ENCODE data around the gene VRTN.
A peak's percentile ranks its signal among the peaks of the same experiment; 100 is the strongest.

The VRTN gene

DNA sequence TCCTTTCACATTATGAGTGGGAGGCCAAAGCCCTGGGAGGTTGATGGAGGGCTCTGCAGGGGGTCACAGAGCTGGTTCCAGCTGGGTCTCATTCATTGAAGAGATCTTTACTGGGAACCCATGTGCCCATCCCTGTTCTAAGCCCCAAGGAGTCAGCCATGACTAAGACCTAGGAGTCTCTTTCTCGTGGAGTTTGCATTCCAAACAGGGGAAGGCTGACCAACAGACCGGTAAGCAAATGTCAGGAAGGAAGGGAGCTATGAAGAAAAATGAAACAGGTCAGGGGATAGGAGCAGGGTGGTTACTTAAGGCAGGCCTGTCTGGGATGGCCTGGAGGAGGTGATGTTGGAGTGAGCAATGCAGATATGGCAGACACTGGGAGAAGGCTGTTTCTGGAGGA lies 46.3 kb downstream of the VRTN start:
- no peak overlapping the region for H3K4me3 ChIP-seq (ENCODE audit: low read depth, low read length)
- TF ChIP-seq, protein P1, sequence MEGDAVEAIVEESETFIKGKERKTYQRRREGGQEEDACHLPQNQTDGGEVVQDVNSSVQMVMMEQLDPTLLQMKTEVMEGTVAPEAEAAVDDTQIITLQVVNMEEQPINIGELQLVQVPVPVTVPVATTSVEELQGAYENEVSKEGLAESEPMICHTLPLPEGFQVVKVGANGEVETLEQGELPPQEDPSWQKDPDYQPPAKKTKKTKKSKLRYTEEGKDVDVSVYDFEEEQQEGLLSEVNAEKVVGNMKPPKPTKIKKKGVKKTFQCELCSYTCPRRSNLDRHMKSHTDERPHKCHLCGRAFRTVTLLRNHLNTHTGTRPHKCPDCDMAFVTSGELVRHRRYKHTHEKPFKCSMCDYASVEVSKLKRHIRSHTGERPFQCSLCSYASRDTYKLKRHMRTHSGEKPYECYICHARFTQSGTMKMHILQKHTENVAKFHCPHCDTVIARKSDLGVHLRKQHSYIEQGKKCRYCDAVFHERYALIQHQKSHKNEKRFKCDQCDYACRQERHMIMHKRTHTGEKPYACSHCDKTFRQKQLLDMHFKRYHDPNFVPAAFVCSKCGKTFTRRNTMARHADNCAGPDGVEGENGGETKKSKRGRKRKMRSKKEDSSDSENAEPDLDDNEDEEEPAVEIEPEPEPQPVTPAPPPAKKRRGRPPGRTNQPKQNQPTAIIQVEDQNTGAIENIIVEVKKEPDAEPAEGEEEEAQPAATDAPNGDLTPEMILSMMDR (IDR thresholded peaks at IDR 0.05; ENCODE audit: insufficient read depth, low read depth, low read length, missing control alignments), result no peak
- no peak for DNase-seq (ENCODE audit: low read depth)

GRCh38 chr14:74395094-74395493 lies 46.8 kb downstream of the VRTN start:
- DNase-seq (ENCODE audit: low read depth), result no peak
- H3K4me3 ChIP-seq (ENCODE audit: low read depth, low read length), result no peak overlapping the region
- TF ChIP-seq, protein P1 (IDR thresholded peaks at IDR 0.05; ENCODE audit: insufficient read depth, low read depth, low read length, missing control alignments), result no peak

DNA sequence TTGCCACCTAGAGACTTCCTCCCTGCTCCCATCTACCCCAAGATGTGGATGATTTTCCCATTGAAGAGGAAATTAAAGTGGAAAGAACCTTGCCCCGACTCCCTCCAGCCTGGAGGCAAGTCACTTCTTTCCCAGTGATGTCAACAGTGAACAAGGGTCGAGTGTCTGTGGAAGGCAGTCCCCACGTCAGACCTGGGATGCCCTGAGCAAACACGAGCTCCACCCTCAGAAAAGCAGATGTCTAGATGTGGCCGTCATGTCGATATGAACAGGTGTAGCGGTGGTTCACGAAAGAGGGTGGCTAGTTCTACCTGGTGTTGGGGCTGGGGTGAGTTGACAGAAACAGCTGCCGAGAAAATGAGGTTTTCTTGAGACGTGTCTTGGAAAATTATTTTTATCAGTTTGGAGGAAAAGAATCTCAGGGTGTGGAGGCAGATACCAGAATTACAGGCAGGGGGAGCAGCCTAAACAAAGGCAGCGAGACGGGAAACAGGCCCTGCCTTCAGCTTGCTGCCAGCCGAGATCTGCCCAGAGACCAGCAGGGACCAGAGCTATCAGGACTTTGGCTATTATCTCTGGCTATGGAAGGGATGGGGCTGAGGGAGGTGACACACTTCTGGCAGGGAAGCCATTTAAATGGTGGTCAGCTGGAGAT lies 51.9 kb downstream of the VRTN start:
- no peak for DNase-seq (ENCODE audit: low read depth)
- TF ChIP-seq, protein P1 (IDR thresholded peaks at IDR 0.05; ENCODE audit: insufficient read depth, low read depth, low read length, missing control alignments), result no peak
- no peak overlapping the region for H3K4me3 ChIP-seq (ENCODE audit: low read depth, low read length)

DNA sequence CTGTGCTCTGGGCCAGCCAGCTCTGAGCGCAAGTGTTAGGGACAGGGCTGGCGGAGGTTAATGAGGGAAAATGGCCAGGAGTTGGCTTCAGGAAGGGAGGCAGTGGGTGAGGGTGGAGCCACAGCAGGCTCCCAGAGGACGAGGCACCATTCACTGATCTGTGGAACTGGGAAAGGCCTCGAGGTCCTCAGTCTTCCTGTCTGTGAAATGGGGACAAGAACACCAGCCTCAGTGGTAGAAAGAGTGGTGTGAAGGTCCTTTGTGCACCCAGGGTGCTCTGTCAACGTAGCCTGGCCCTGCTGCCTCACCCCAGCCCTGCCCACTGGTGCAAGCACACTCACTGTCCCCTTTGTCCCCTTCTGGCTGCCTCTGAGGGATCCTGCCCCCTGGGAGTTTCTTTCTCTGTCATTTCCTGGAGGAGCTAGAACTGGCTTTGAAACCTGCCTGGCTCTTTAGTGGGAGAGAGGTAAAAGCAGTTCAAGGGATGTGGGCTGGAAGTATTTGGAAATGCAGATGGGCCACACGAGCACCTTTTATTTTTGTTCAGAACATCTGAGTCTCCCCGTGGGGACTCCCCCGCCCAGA lies 52.7 kb downstream of the VRTN start:
- TF ChIP-seq, protein P1 (IDR thresholded peaks at IDR 0.05; ENCODE audit: insufficient read depth, low read depth, low read length, missing control alignments), result no peak
- H3K4me3 ChIP-seq (ENCODE audit: low read depth, low read length), result no peak overlapping the region
- DNase-seq (ENCODE audit: low read depth), result no peak

DNA sequence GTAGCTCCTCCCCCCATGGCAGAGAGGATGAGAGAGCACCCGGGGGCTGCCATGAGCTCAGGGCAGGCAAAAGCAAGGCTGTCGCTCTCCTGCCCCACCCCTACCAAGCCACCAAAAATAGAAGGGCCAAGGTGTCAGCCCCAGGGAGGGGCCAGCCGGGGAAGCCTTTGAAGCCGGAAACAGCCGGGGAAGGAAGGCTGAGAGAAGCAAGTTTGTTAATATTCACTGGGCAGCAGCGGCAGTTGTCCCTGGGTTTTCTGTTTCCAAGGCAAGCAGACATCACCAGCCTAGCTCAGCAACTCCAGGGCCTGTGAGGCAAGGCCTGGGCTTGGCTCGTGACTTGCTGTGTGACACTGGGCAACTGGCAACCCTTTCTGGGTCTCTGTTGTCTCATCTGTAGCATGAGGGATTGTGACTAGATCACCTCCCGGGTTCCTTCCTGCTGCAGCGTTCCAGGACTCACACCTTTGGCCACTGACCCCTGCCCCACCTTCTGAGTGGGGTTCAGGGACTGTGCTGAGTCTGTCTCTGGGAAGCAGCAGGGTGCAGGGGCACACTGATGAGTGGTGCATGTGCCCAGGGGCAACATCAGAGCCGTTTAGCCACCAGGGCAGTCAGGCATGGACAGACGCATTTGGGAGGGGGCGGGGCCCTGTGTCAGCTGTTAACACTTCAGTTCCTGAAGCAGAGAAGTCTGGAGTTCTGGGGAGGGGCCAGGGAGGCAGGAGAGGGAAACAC lies 53.4 kb downstream of the VRTN start:
- DNase-seq (ENCODE audit: low read depth), result peak; percentile 82
- TF ChIP-seq, protein P1 (IDR thresholded peaks at IDR 0.05; ENCODE audit: insufficient read depth, low read depth, low read length, missing control alignments), result no peak
- peak overlapping the region; percentile 22 for H3K4me3 ChIP-seq (ENCODE audit: low read depth, low read length)

- H3K4me3 ChIP-seq (ENCODE audit: low read depth, low read length), result peak overlapping the region; percentile 22
- TF ChIP-seq, protein P1 (IDR thresholded peaks at IDR 0.05; ENCODE audit: insufficient read depth, low read depth, low read length, missing control alignments), result no peak
- DNase-seq (ENCODE audit: low read depth), result peak; percentile 32
Measured at GRCh38 chr14:74402401-74403251, 54.4 kb downstream of the VRTN start.

Data from GM12865 (cell line).